Measurements from ENCODE around the gene SAPCD2.
"Not testable (repeated sequence)": the region's sequence is repeated elsewhere in the genome, so short reads cannot be mapped to it uniquely, and the experiment has no call there.

Gene SAPCD2

GRCh38 chr9:137070201-137070905, at the start of gene SAPCD2:
SAPCD2 (minus strand) TSS chr9:137070557; CDS start chr9:137070460, 97 bp downstream.
- Mint-ChIP-seq H3K4me3 (peak within 1 kb of the TSS; percentile 82), H3K27me3 (no peaks in the 10 kb centered on the region), H3K9me3 (no peaks in the 10 kb centered on the region), H3K4me1 (peaks cover 15% of the 10 kb centered on the region), H3K36me3 (ENCODE audit: insufficient read depth) (peaks cover 5% of the 10 kb centered on the region), H3K27ac (ENCODE audit: low read depth) (no peak within 1 kb of the TSS)
- peak; percentile 93 for ATAC-seq (replicated peaks; ENCODE audit: extremely low read depth, poor library complexity, severe bottlenecking)
- peak; percentile 67 to 72 for DNase-seq (ENCODE audit: low spot score in 2 of 2)

- H3K27ac Mint-ChIP-seq (ENCODE audit: low read depth); H3K4me3 Mint-ChIP-seq; H3K9me3 Mint-ChIP-seq; H3K4me1 Mint-ChIP-seq; H3K36me3 Mint-ChIP-seq (ENCODE audit: insufficient read depth); H3K27me3 Mint-ChIP-seq; DNase-seq (ENCODE audit: low spot score in 2 of 2); ATAC-seq (replicated peaks; ENCODE audit: extremely low read depth, poor library complexity, severe bottlenecking): not testable (repeated sequence)
Measured at GRCh38 chr9:137118092-137118603, 47.8 kb upstream of the SAPCD2 start.

GRCh38 chr9:137117269-137117731, 46.9 kb upstream of the SAPCD2 start:
- DNase-seq (ENCODE audit: low spot score in 2 of 2) (no peak), ATAC-seq (replicated peaks; ENCODE audit: extremely low read depth, poor library complexity, severe bottlenecking) (no peak)
- Mint-ChIP-seq H3K9me3 (no peaks in the 10 kb centered on the region), H3K4me1 (peaks cover 5% of the 10 kb centered on the region), H3K27me3 (no peaks in the 10 kb centered on the region), H3K4me3 (no peak overlapping the region), H3K27ac (ENCODE audit: low read depth) (no peak overlapping the region), H3K36me3 (ENCODE audit: insufficient read depth) (peaks cover 7% of the 10 kb centered on the region)

- H3K4me1 Mint-ChIP-seq, result no peaks in the 10 kb centered on the region
- no peak overlapping the region for H3K4me3 Mint-ChIP-seq
- H3K27ac Mint-ChIP-seq (ENCODE audit: low read depth), result no peak overlapping the region
- H3K36me3 Mint-ChIP-seq (ENCODE audit: insufficient read depth), result peaks cover 7% of the 10 kb centered on the region
- H3K9me3 Mint-ChIP-seq, result no peaks in the 10 kb centered on the region
- DNase-seq (ENCODE audit: low spot score in 2 of 2) (no peak), ATAC-seq (replicated peaks; ENCODE audit: extremely low read depth, poor library complexity, severe bottlenecking) (no peak)
- H3K27me3 Mint-ChIP-seq, result no peaks in the 10 kb centered on the region
Measured at GRCh38 chr9:137116728-137117127, 46.4 kb upstream of the SAPCD2 start.

- Mint-ChIP-seq H3K27ac (ENCODE audit: low read depth) (no peak overlapping the region), H3K4me3 (peak overlapping the region; percentile 52), H3K9me3 (no peaks in the 10 kb centered on the region), H3K4me1 (no peaks in the 10 kb centered on the region), H3K27me3 (no peaks in the 10 kb centered on the region), H3K36me3 (ENCODE audit: insufficient read depth) (peaks cover 10% of the 10 kb centered on the region)
- no peak for DNase-seq (ENCODE audit: low spot score in 2 of 2)
- ATAC-seq (replicated peaks; ENCODE audit: extremely low read depth, poor library complexity, severe bottlenecking), result no peak
Measured at GRCh38 chr9:137116027-137116507, 45.7 kb upstream of the SAPCD2 start.

- peak overlapping the region; percentile 52 for H3K4me3 Mint-ChIP-seq
- no peaks in the 10 kb centered on the region for H3K27me3 Mint-ChIP-seq
- no peak for ATAC-seq (replicated peaks; ENCODE audit: extremely low read depth, poor library complexity, severe bottlenecking)
- H3K27ac Mint-ChIP-seq (ENCODE audit: low read depth), result no peak overlapping the region
- peaks cover 14% of the 10 kb centered on the region for H3K36me3 Mint-ChIP-seq (ENCODE audit: insufficient read depth)
- DNase-seq (ENCODE audit: low spot score in 2 of 2), result no peak
- H3K4me1 Mint-ChIP-seq, result no peaks in the 10 kb centered on the region
- no peaks in the 10 kb centered on the region for H3K9me3 Mint-ChIP-seq
Measured at GRCh38 chr9:137115394-137116026, 45.2 kb upstream of the SAPCD2 start.

GRCh38 chr9:137114613-137115393, 44.4 kb upstream of the SAPCD2 start, which contains the start of gene DPP7:
DPP7 (minus strand) TSS chr9:137114733; CDS start chr9:137114713, 20 bp downstream.
- peak; percentile 57 to 63 for DNase-seq (ENCODE audit: low spot score in 2 of 2)

GRCh38 chr9:137114220-137114612, 43.9 kb upstream of the SAPCD2 start:
- H3K4me1 Mint-ChIP-seq, result no peaks in the 10 kb centered on the region
- ATAC-seq (replicated peaks; ENCODE audit: extremely low read depth, poor library complexity, severe bottlenecking), result peak; percentile 12

More at GRCh38 chr9:137114613-137115393, 44.4 kb upstream of the SAPCD2 start, which contains the start of gene DPP7:
- Mint-ChIP-seq H3K27ac (ENCODE audit: low read depth) (peak within 1 kb of the TSS; percentile 51), H3K9me3 (no peaks in the 10 kb centered on the region), H3K27me3 (no peaks in the 10 kb centered on the region), H3K4me1 (no peaks in the 10 kb centered on the region), H3K4me3 (peak within 1 kb of the TSS; percentile 67), H3K36me3 (ENCODE audit: insufficient read depth) (peaks cover 14% of the 10 kb centered on the region)
- ATAC-seq (replicated peaks; ENCODE audit: extremely low read depth, poor library complexity, severe bottlenecking), result peak; percentile 94

GRCh38 chr9:137113385-137114159, 43.2 kb upstream of the SAPCD2 start:
- peak overlapping the region; percentile 67 for H3K4me3 Mint-ChIP-seq
- H3K27me3 Mint-ChIP-seq, result no peaks in the 10 kb centered on the region
- H3K4me1 Mint-ChIP-seq, result no peaks in the 10 kb centered on the region
- ATAC-seq (replicated peaks; ENCODE audit: extremely low read depth, poor library complexity, severe bottlenecking) (peak; percentile 26), DNase-seq (ENCODE audit: low spot score in 2 of 2) (no peak)
- no peaks in the 10 kb centered on the region for H3K9me3 Mint-ChIP-seq
- peak overlapping the region; percentile 51 for H3K27ac Mint-ChIP-seq (ENCODE audit: low read depth)
- H3K36me3 Mint-ChIP-seq (ENCODE audit: insufficient read depth), result peaks cover 14% of the 10 kb centered on the region

More at GRCh38 chr9:137114220-137114612, 43.9 kb upstream of the SAPCD2 start:
- Mint-ChIP-seq H3K9me3 (no peaks in the 10 kb centered on the region), H3K4me3 (peak overlapping the region; percentile 67), H3K27ac (ENCODE audit: low read depth) (peak overlapping the region; percentile 51), H3K36me3 (ENCODE audit: insufficient read depth) (peaks cover 16% of the 10 kb centered on the region), H3K27me3 (no peaks in the 10 kb centered on the region)
- DNase-seq (ENCODE audit: low spot score in 2 of 2), result no peak

GRCh38 chr9:137112564-137113384, 42.4 kb upstream of the SAPCD2 start:
- Mint-ChIP-seq H3K27me3 (no peaks in the 10 kb centered on the region), H3K4me1 (no peaks in the 10 kb centered on the region), H3K9me3 (no peaks in the 10 kb centered on the region), H3K36me3 (ENCODE audit: insufficient read depth) (peaks cover 18% of the 10 kb centered on the region), H3K4me3 (peak overlapping the region; percentile 67), H3K27ac (ENCODE audit: low read depth) (no peak overlapping the region)
- ATAC-seq (replicated peaks; ENCODE audit: extremely low read depth, poor library complexity, severe bottlenecking), result no peak
- DNase-seq (ENCODE audit: low spot score in 2 of 2), result no peak

Measured in central memory CD8-positive, alpha-beta T cell (primary cell).